ENCODE results near the gene KRT82.

KRT82 gene

GRCh38 chr12:52400906-52401305 is 5.2 kb downstream of the KRT82 start:
- no peak for TF ChIP-seq CTCF (IDR thresholded peaks at IDR 0.05; ENCODE audit: low read depth, low read length)
- H3K4me3 ChIP-seq (ENCODE audit: low read depth, low read length), result no peak overlapping the region

- H3K4me3 ChIP-seq (ENCODE audit: low read depth, low read length), result no peak overlapping the region
- no peak for TF ChIP-seq CTCF (IDR thresholded peaks at IDR 0.05; ENCODE audit: low read depth, low read length)
These were observed 6.4 kb downstream of the KRT82 start for GRCh38 chr12:52399756-52400155.

DNA sequence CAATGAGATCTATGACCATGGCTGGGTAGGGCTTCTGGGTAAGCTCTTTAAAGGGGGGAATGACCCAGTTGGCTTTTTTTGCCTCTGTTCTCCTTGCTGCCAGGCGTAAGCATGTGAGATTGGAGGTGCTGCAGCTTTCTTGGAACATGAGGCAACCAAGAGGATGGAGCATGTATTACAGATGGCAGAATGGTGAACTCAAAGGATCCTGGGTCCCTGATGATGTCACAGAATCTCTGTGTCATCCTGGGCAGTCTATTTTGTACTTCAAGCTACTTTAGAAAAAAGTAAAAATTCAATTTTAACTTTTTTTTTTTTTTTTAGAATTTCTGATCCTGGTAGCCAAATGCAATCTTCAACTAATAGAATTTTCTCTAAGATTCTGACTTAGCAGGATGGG is 8.0 kb downstream of the KRT82 start:
- no peak overlapping the region for H3K4me3 ChIP-seq (ENCODE audit: low read depth, low read length)
- TF ChIP-seq CTCF (IDR thresholded peaks at IDR 0.05; ENCODE audit: low read depth, low read length), result no peak

DNA sequence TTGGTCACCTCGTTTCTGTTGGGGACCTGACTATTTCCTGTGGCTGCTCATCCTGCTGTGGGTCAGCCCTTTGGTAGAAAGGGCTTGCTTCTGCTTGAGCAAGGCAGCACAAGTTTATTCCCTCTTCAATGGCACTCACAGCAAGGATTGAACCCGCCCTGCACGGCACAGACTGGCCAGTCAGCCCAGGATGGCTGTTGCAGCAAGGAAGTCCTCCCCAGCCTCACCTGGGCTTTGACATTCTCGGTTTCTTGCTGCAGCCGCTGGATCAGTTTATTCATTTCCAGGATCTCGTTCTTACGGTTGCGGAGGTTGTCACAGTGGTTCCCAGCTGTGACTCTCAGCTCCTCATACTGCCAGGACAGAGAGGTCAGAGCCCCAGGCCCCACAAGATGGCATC is 9.5 kb downstream of the KRT82 start:
- TF ChIP-seq CTCF (IDR thresholded peaks at IDR 0.05; ENCODE audit: low read depth, low read length), result no peak

GRCh38 chr12:52395761-52396434 is 10.2 kb downstream of the KRT82 start:
- H3K4me3 ChIP-seq (ENCODE audit: low read depth, low read length), result no peak overlapping the region
- TF ChIP-seq CTCF (IDR thresholded peaks at IDR 0.05; ENCODE audit: low read depth, low read length), result 0 out of 2 replicates have a peak, but pooled peaks have one; percentile 6

More for the DNA sequence above, 9.5 kb downstream of the KRT82 start:
- H3K4me3 ChIP-seq (ENCODE audit: low read depth, low read length), result no peak overlapping the region

DNA sequence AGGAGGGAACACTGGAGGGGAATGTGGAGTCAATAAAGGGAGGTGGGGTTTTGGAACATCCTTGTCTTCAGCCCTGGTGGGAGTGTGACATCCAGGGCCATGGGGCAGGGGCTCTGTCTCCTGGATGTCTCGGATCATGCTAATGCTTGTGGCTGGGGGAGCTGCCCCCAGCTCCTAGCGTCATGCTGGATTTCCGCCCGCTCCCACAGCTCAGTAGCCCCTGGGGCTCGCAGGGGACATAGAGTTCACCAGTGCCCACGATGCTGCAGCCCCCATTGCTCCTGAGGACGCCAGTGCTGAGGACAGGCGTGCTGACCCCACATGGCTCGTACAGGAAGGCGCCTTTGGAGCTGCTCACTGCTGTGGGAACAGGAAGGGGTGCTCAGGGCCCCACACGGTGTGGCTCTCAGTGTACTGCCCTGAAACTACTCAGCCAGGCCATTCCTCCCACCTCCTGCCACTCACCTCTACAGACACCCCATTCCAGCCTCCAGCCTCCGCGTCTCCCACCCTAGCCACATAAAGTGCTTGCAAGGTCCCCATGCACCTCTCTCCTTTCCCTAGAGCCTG is 11.2 kb downstream of the KRT82 start:
- no peak for TF ChIP-seq CTCF (IDR thresholded peaks at IDR 0.05; ENCODE audit: low read depth, low read length)
- H3K4me3 ChIP-seq (ENCODE audit: low read depth, low read length), result no peak overlapping the region

DNA sequence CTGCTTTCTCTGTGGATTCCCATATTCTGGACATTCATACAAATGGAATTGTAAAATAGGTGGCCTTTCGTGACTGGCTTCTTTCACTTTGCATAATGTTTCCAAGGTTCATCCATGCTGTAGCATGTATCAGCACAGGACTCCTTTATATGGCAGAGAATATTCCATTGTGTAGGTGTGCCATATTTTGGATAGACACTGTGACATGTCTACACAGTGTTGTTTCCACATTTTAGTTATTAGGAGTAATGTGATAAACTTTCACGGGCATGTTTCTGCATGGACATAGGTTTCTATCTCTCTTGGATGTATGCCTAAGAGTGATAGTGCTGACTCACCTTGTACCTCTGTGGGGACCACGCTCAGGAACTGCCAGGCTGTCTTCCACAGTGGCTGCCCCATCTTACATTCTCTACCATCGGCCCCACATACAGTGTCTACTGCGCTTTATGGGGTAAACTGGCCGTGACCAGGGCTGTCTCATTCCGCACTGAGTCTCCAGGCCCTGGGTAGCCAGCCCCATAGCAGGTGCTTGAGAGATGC is 13.6 kb downstream of the KRT82 start:
- no peak for TF ChIP-seq CTCF (IDR thresholded peaks at IDR 0.05; ENCODE audit: low read depth, low read length)
- H3K4me3 ChIP-seq (ENCODE audit: low read depth, low read length), result no peak overlapping the region

Measured in WI38 (cell line).